ENCODE measurements around the gene ALK.

Gene ALK

DNA sequence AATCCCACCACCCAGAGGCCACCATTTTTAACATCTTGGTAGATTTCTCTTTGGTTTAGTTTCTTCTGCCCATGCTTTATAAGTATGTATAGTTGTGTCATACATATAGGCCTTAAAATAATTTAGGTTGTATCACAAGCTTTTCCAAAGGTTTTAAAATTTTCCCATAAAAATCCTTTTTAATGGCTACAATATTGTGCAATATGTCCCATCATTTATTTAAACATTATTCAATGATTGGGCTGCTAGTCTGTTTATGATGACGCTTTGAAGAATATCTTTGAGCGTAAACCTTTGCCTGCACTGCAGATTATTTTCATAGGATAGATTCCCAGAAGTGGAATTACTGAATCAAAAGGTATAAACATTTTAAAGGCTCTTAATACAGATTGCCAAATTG, 588.8 kb downstream of the ALK start:
- Histone ChIP-seq H3K4me1 (ENCODE audit: insufficient read depth, low read length) (no peaks in the 10 kb centered on the region), H3K9ac (ENCODE audit: low read depth, low read length) (no peak overlapping the region), H3K36me3 (ENCODE audit: insufficient read depth, low read length) (no peaks in the 10 kb centered on the region)

GRCh38 chr2:29329899-29330298, 591.5 kb downstream of the ALK start:
- no peaks in the 10 kb centered on the region for H3K36me3 ChIP-seq (ENCODE audit: insufficient read depth, low read length)
- H3K9ac ChIP-seq (ENCODE audit: low read depth, low read length), result no peak overlapping the region
- no peaks in the 10 kb centered on the region for H3K9me3 ChIP-seq (ENCODE audit: control insufficient read depth, insufficient read depth, low read length)
- H3K4me1 ChIP-seq (ENCODE audit: insufficient read depth, low read length), result no peaks in the 10 kb centered on the region

More for the DNA sequence above, 588.8 kb downstream of the ALK start:
- no peaks in the 10 kb centered on the region for H3K9me3 ChIP-seq (ENCODE audit: control insufficient read depth, insufficient read depth, low read length)

GRCh38 chr2:29326926-29327325, 594.5 kb downstream of the ALK start:
- Histone ChIP-seq H3K36me3 (ENCODE audit: insufficient read depth, low read length) (no peaks in the 10 kb centered on the region), H3K4me1 (ENCODE audit: insufficient read depth, low read length) (peaks cover 5% of the 10 kb centered on the region; the same call in 1 of the 2 replicates), H3K9ac (ENCODE audit: low read depth, low read length) (no peak overlapping the region), H3K9me3 (ENCODE audit: control insufficient read depth, insufficient read depth, low read length) (no peaks in the 10 kb centered on the region)

- Histone ChIP-seq H3K36me3 (ENCODE audit: insufficient read depth, low read length) (no peaks in the 10 kb centered on the region), H3K4me1 (ENCODE audit: insufficient read depth, low read length) (peaks cover 5% of the 10 kb centered on the region; the same call in 1 of the 2 replicates), H3K9ac (ENCODE audit: low read depth, low read length) (no peak overlapping the region), H3K9me3 (ENCODE audit: control insufficient read depth, insufficient read depth, low read length) (no peaks in the 10 kb centered on the region)
These were observed 595.8 kb downstream of the ALK start for GRCh38 chr2:29325544-29325943.

DNA sequence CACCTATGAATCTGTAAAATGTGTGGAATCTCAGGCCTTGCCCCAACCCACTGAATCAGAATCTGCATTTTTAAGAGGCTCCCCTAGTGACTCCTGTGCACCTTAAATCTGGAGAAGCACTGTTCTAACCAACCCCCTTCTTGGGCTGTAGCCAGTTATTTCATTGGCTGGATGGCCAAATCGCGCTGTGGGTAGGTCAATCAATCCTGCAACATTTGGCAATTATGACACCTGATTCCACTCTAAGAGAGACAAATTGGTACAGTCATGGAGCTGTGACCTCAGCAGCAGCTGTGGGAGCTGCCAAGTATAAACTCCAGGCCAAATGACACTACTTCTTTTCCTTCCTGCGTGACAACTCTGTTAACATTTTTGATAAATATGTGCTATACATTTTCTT, 597.4 kb downstream of the ALK start:
- Histone ChIP-seq H3K36me3 (ENCODE audit: insufficient read depth, low read length) (no peaks in the 10 kb centered on the region), H3K9me3 (ENCODE audit: control insufficient read depth, insufficient read depth, low read length) (no peaks in the 10 kb centered on the region), H3K4me1 (ENCODE audit: insufficient read depth, low read length) (peaks cover 5% of the 10 kb centered on the region; the same call in 1 of the 2 replicates), H3K9ac (ENCODE audit: low read depth, low read length) (no peak overlapping the region)

DNA sequence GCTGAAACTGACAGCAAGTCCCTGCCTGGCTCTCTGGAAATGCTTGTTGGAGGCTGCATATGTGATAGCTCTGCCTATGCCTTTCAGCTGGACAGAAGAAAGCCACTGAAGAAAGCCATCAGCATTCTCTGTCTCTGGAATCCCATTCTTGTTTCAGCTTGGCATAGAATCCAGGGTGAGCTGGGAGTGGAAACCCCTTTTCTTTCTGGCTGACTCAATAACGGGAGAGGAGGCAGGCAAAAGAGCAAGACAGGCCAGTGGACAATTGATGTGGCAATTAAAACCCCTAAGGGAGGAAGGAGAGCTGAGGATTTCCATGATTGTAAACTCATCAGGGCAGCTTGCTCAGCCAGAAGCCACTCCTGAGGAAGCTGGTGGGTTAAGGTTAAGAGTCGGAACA, 598.1 kb downstream of the ALK start:
- no peak overlapping the region for H3K9ac ChIP-seq (ENCODE audit: low read depth, low read length)
- H3K36me3 ChIP-seq (ENCODE audit: insufficient read depth, low read length), result no peaks in the 10 kb centered on the region
- peaks cover 5% of the 10 kb centered on the region; the same call in 1 of the 2 replicates for H3K4me1 ChIP-seq (ENCODE audit: insufficient read depth, low read length)
- H3K9me3 ChIP-seq (ENCODE audit: control insufficient read depth, insufficient read depth, low read length), result no peaks in the 10 kb centered on the region

DNA sequence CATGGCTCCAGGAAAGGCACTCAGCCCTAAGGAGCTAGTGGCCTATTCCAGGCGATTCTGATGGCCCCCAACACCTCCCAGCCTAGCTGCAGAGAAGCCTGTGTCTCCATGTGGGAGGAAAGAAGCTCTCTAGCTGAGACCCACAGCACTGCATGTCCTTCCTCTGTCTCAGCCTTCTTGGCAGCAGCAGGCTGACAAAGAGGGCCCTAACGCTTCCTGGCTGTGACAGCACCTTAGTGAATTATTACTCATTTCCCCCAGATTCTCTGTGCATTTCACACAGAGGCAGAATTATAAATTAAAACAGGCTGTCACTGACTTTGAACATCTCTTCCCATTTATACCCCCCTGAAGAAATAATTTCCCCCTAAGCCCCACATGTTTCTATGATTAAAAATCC, 599.4 kb downstream of the ALK start:
- no peaks in the 10 kb centered on the region for H3K9me3 ChIP-seq (ENCODE audit: control insufficient read depth, insufficient read depth, low read length)
- no peaks in the 10 kb centered on the region for H3K36me3 ChIP-seq (ENCODE audit: insufficient read depth, low read length)
- H3K9ac ChIP-seq (ENCODE audit: low read depth, low read length), result no peak overlapping the region
- peaks cover 5% of the 10 kb centered on the region; the same call in 1 of the 2 replicates for H3K4me1 ChIP-seq (ENCODE audit: insufficient read depth, low read length)

DNA sequence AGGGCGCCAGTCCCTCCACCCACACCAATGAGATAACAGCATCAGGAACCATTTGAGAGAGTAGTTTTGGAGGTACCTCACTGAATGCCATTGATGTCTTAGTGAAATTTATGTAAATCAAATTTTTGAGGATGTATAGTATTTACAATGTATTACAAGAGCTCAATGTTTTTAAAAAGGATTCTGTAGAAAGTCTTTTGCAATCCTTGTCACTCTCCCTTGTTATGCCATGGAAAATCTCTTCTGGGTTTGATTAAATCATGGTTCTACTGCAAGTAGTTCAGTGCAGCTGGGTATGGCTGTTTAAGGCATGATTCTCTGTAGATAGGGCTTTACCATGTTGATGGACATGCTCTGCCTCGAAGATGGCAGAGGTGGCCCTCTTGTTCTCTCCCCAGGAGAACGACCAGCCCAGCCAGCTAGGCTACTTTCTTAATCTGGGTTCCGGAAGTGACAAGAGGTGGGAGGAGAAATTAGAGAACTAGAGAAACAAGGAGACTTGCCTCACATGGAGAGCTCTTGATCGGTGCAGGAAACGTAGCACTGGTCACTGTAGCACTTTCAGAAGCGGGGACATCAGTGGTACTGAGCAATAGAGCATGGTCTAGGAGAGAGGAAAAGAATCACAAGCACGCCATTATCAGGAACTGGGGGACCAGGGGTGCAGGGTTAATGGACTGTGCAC, 603.4 kb downstream of the ALK start:
- H3K9ac ChIP-seq (ENCODE audit: low read depth, low read length), result no peak overlapping the region
- H3K36me3 ChIP-seq (ENCODE audit: insufficient read depth, low read length), result no peaks in the 10 kb centered on the region
- H3K9me3 ChIP-seq (ENCODE audit: control insufficient read depth, insufficient read depth, low read length), result no peaks in the 10 kb centered on the region
- no peaks in the 10 kb centered on the region for H3K4me1 ChIP-seq (ENCODE audit: insufficient read depth, low read length)

- H3K9ac ChIP-seq (ENCODE audit: low read depth, low read length), result no peak overlapping the region
- H3K9me3 ChIP-seq (ENCODE audit: control insufficient read depth, insufficient read depth, low read length), result no peaks in the 10 kb centered on the region
- H3K36me3 ChIP-seq (ENCODE audit: insufficient read depth, low read length), result no peaks in the 10 kb centered on the region
- H3K4me1 ChIP-seq (ENCODE audit: insufficient read depth, low read length), result no peaks in the 10 kb centered on the region
These were observed 604.3 kb downstream of the ALK start for GRCh38 chr2:29317077-29317517.

DNA sequence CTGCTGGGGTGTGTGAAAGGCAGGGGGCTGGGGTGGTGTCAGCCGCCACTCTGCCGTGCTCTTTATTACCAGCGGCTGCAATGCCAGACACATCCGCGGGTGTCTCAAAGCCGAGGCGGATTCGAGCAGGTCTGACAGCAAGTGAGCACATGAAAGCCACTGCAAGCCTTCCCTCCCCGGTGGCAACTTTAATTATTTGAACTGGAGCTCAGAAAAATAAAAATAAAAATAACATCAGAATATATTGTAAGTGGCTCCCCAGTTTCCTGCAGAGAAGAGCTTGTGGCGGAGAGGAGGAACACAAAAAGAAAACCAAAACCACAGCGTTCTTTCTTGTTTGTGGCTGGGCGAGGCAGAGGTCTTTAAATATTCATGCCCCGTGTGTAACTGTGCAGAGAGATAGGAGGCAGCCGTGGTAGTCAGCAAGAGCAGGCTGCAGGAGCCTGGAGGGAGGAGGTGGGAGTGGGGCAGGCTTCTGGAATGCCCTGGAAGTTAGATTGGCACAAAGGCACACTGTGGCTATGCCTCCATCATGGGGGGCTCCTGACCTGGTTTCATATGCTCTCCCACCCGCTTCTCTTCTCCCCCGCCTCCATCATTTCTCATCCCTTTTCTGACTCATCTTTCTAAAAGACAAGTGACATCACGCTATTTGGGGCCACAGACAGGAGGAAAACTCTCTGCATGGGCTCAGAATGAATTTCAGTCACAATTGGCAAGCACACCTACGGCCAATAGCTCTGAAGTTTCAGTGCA, 606.4 kb downstream of the ALK start:
- Histone ChIP-seq H3K4me1 (ENCODE audit: insufficient read depth, low read length) (no peaks in the 10 kb centered on the region), H3K9ac (ENCODE audit: low read depth, low read length) (no peak overlapping the region), H3K9me3 (ENCODE audit: control insufficient read depth, insufficient read depth, low read length) (no peaks in the 10 kb centered on the region), H3K36me3 (ENCODE audit: insufficient read depth, low read length) (no peaks in the 10 kb centered on the region)

GRCh38 chr2:29311458-29311857, 609.9 kb downstream of the ALK start:
- 0 out of 2 replicates have a peak, but pooled peaks cover 9% of the 10 kb centered on the region for H3K4me1 ChIP-seq (ENCODE audit: insufficient read depth, low read length)
- H3K9ac ChIP-seq (ENCODE audit: low read depth, low read length), result no peak overlapping the region
- no peaks in the 10 kb centered on the region for H3K36me3 ChIP-seq (ENCODE audit: insufficient read depth, low read length)
- H3K9me3 ChIP-seq (ENCODE audit: control insufficient read depth, insufficient read depth, low read length), result no peaks in the 10 kb centered on the region

GRCh38 chr2:29310650-29311348, 610.6 kb downstream of the ALK start:
- Histone ChIP-seq H3K36me3 (ENCODE audit: insufficient read depth, low read length) (no peaks in the 10 kb centered on the region), H3K9ac (ENCODE audit: low read depth, low read length) (no peak overlapping the region), H3K9me3 (ENCODE audit: control insufficient read depth, insufficient read depth, low read length) (no peaks in the 10 kb centered on the region), H3K4me1 (ENCODE audit: insufficient read depth, low read length) (0 out of 2 replicates have a peak, but pooled peaks cover 9% of the 10 kb centered on the region)

DNA sequence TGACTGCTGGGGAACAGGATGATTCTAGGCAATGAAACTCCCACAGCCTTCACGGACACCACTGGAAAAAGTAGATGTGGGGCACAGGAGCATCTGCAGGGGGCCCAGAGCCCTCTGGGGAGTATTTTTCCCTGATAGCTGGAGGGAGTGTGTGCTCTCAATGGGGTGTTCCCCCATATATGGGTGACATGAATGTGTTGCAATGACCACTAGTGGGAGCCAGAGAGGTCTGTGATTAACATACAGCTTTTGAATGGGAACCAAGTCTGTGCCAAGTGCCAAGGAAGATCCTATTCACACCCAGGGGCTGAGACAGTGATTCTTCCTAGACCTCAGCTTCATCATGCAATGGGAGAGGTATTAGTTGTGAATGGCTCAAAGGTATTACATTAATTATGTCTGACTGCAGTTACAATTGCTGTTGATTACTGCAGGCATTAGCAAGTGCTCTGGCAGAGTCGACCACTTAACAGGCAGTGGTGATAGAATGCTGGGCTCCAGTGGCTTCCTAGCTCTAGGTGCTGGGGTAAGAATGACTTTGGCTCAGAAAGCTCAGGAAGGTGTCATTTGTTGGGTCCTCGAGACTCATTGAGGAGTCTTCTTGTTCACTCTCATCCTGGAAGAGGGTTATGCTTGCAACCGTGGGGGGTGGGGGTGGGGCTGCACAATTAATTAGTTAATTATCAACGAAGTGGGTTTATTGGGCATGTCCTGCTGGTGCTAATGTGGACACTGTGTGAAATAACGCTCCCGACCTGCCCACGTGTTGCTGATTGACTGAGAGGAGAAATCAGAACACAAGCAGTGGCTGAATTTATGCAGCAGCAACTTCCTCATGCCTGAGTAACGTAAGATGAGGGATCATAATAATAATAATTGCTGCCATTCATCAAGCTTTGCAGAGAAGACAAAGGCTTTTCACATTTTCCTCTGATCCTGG, 612.0 kb downstream of the ALK start:
- Histone ChIP-seq H3K36me3 (ENCODE audit: insufficient read depth, low read length) (no peaks in the 10 kb centered on the region), H3K9ac (ENCODE audit: low read depth, low read length) (no peak overlapping the region), H3K4me1 (ENCODE audit: insufficient read depth, low read length) (0 out of 2 replicates have a peak, but pooled peaks cover 9% of the 10 kb centered on the region), H3K9me3 (ENCODE audit: control insufficient read depth, insufficient read depth, low read length) (no peaks in the 10 kb centered on the region)

DNA sequence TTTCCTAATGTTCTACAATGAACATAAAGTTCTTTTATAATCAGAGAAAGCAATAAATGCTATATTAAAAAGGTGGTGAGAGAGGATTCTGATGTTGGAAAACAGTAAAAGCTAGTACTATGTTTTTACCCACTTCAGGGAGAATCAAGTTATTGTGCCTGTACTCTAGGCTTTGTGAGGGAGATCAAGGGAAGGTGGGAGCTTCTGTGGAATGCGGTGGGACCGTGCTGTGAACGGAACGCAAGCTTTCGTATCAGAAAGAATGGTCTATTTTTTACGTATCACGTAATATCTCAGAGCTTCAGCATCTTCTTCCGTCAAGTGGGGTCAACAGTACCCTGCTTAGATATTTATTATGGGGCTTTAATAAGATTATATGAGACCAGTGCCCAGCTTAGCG, 613.0 kb downstream of the ALK start:
- Histone ChIP-seq H3K9ac (ENCODE audit: low read depth, low read length) (no peak overlapping the region), H3K4me1 (ENCODE audit: insufficient read depth, low read length) (0 out of 2 replicates have a peak, but pooled peaks cover 9% of the 10 kb centered on the region), H3K9me3 (ENCODE audit: control insufficient read depth, insufficient read depth, low read length) (no peaks in the 10 kb centered on the region), H3K36me3 (ENCODE audit: insufficient read depth, low read length) (no peaks in the 10 kb centered on the region)
